GM23248 (cell line): ENCODE data around the gene RTL10. TPM values are rescaled to one million over a fixed set of nuclear protein-coding genes. Genes with fewer than 3 reads are reported as not detected.

Experiments
- DNase-seq: peaks from one replicate; pipeline ENCODE4 v3.0.0-alpha.2; 2015
- H2AFZ ChIP-seq: fragments of 200-600 bp; sonication (generic); 2 replicates; pipeline ENCODE4 v1.6.1; 2016; ENCODE audit warnings: antibody characterized with exemption
- H3F3A ChIP-seq: fragments of 200-600 bp; sonication (generic); 2 replicates; pipeline ENCODE4 v1.6.1; 2016; ENCODE audit warnings: mild to moderate bottlenecking, antibody characterized with exemption, mixed run types; ENCODE audit not compliant: insufficient read depth
- H3K27ac ChIP-seq: fragments of 200-600 bp; sonication (generic); 2 replicates; pipeline ENCODE4 v1.5.1; 2016; ENCODE audit warnings: mild to moderate bottlenecking
- H3K27me3 ChIP-seq: fragments of 200-600 bp; sonication (generic); replicated peaks from 2 replicates; pipeline ENCODE4 v1.6.1; 2016; ENCODE audit warnings: mild to moderate bottlenecking; ENCODE audit not compliant: insufficient read depth
- H3K36me3 ChIP-seq: fragments of 200-600 bp; sonication (generic); 2 replicates; pipeline ENCODE4 v1.6.1; 2016; ENCODE audit warnings: low read depth, mild to moderate bottlenecking
- H3K4me1 ChIP-seq: fragments of 200-600 bp; sonication (generic); 2 replicates; pipeline ENCODE4 v1.6.1; 2016; ENCODE audit warnings: mild to moderate bottlenecking; ENCODE audit not compliant: insufficient read depth
- H3K4me2 ChIP-seq: fragments of 200-600 bp; sonication (generic); one replicate; pipeline ENCODE4 v1.6.1; 2016; ENCODE audit warnings: mild to moderate bottlenecking; ENCODE audit not compliant: unreplicated experiment
- H3K4me3 ChIP-seq: fragments of 200-600 bp; sonication (generic); 2 replicates; pipeline ENCODE4 v1.5.1; 2016; ENCODE audit warnings: mild to moderate bottlenecking
- H3K79me2 ChIP-seq: fragments of 200-600 bp; sonication (generic); 2 replicates; pipeline ENCODE4 v1.6.1; 2016; ENCODE audit warnings: mild to moderate bottlenecking; ENCODE audit not compliant: insufficient read depth
- H3K9ac ChIP-seq: fragments of 200-600 bp; sonication (generic); 2 replicates; pipeline ENCODE4 v1.6.1; 2016; ENCODE audit warnings: mild to moderate bottlenecking
- H3K9me2 ChIP-seq: fragments of 200-600 bp; sonication (generic); 2 replicates; pipeline ENCODE4 v1.6.1; 2016; ENCODE audit warnings: mixed run types, mild to moderate bottlenecking, moderate library complexity; ENCODE audit not compliant: insufficient read depth
- H3K9me3 ChIP-seq: fragments of 200-600 bp; sonication (generic); one replicate; pipeline ENCODE4 v1.6.1; 2017; ENCODE audit warnings: low read depth
- H4K20me1 ChIP-seq: fragments of 200-600 bp; sonication (generic); 2 replicates; pipeline ENCODE4 v1.6.0; 2016; ENCODE audit not compliant: insufficient read depth
- EZH2 ChIP-seq: fragments of 200-600 bp; sonication (generic); IDR thresholded peaks from 2 replicates; pipeline ENCODE4 v1.6.1; 2018; ENCODE audit warnings: antibody characterized with exemption, mild to moderate bottlenecking; ENCODE audit not compliant: insufficient read depth, poor library complexity, severe bottlenecking
- EZH2phosphoT487 ChIP-seq: fragments of 200-600 bp; sonication (generic); IDR thresholded peaks from 2 replicates; pipeline ENCODE4 v1.6.1; 2018; ENCODE audit warnings: antibody characterized with exemption, moderate library complexity, mild to moderate bottlenecking, low read depth; ENCODE audit not compliant: insufficient read depth
- WGBS, 2 experiments: methylation state at CpG; one replicate each; pipeline ENCODE4 v1.1.6; 2015 to 2017; ENCODE audit warnings: low lambda C conversion rate in 2 of 2, low coverage in 1 of 2; ENCODE audit errors: missing lambda C conversion rate in 2 of 2; 5-methylcytosine and 5-hydroxymethylcytosine counted together
- in situ Hi-C: fragments of 300-500 bp; cut with MboI; formaldehyde crosslinking; loops from 2 replicates; pipeline ENCODE4 v1.15.0; 2020
- polyA plus RNA-seq: library from polyadenylated mRNA; unstranded; fragments of >200 nt; fragmentation: Nextera tagmentation; extraction: Ambion mirVana; gene quantifications from 2 replicates; pipeline ENCODE4 v1.2.1, GENCODE V29; 2016
- total RNA-seq: library from RNA; depleted of rRNA; stranded (reverse); fragments of >200 nt; shearing (Covaris generic); gene quantifications from 2 replicates; pipeline ENCODE4 v1.2.3, GENCODE V29; 2014

The RTL10 gene
- total and polyA plus RNA-seq, 2 experiments from 2014 or later, result 14.2 to 23.8 TPM

DNA sequence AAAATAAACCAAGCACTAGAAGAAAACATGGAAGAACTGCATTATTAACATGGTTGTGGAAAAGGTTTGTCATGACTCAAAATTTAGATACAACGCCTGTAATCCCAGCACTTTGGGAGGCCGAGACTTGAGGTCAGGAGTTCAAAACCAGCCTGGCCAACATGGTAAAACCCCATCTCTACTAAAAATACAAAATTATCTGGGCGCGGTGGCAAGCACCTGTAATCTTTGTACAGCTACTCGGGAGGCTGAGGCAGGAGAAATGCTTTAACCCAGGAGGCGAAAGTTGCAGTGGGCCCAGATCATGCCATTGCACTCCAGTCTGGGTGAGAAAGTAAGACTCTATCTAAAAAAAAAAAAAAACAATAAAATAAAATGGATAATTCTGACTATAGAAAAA lies 23.7 kb downstream of the RTL10 start:
- Histone ChIP-seq H4K20me1 (no peaks in the 10 kb centered on the region), H3K4me1 (peaks cover under 1% of the 10 kb centered on the region; the same call in 1 of the 2 replicates), H3K4me3 (no peak overlapping the region), H3K36me3 (no peaks in the 10 kb centered on the region), H3F3A (no peaks in the 10 kb centered on the region), H3K27me3 (no peaks in the 10 kb centered on the region), H3K27ac (no peak overlapping the region), H3K9ac (no peak overlapping the region), H3K9me3 (no peaks in the 10 kb centered on the region), H3K9me2 (no peaks in the 10 kb centered on the region), H3K79me2 (peaks cover 26% of the 10 kb centered on the region), H3K4me2 (no peak overlapping the region), H2AFZ (no peak overlapping the region)
- DNase-seq, result no peak
- 74 to 78% methylated on average over 6 of the region's 6 CpGs for WGBS, 2 experiments
- TF ChIP-seq EZH2, result no peak
- TF ChIP-seq EZH2phosphoT487, result no peak
- in situ Hi-C loops, result no loop called here

GRCh38 chr22:19828035-19828401 lies 26.7 kb downstream of the RTL10 start:
- DNase-seq, result no peak
- in situ Hi-C loops, result no loop called here
- WGBS, 2 experiments, result 51 to 64% methylated on average over 2 of the region's 2 CpGs
- H3K27me3 ChIP-seq, result no peaks in the 10 kb centered on the region
- peaks cover 14% of the 10 kb centered on the region for H3K79me2 ChIP-seq
- H4K20me1 ChIP-seq, result no peaks in the 10 kb centered on the region
- no peaks in the 10 kb centered on the region for H3K4me1 ChIP-seq
- no peaks in the 10 kb centered on the region for H3F3A ChIP-seq
- H3K9me2 ChIP-seq, result no peaks in the 10 kb centered on the region
- no peak overlapping the region for H3K4me2 ChIP-seq
- no peak overlapping the region for H3K4me3 ChIP-seq
- H3K9me3 ChIP-seq, result no peaks in the 10 kb centered on the region
- no peak overlapping the region for H3K9ac ChIP-seq
- TF ChIP-seq EZH2, result no peak
- TF ChIP-seq EZH2phosphoT487, result no peak
- no peaks in the 10 kb centered on the region for H3K36me3 ChIP-seq
- H3K27ac ChIP-seq, result no peak overlapping the region
- no peak overlapping the region for H2AFZ ChIP-seq

GRCh38 chr22:19827341-19828034 lies 27.2 kb downstream of the RTL10 start:
- Histone ChIP-seq H3K27me3 (no peaks in the 10 kb centered on the region), H3K4me3 (no peak overlapping the region), H3K9me3 (no peaks in the 10 kb centered on the region), H3K79me2 (peaks cover 14% of the 10 kb centered on the region), H3K36me3 (no peaks in the 10 kb centered on the region), H3K4me1 (no peaks in the 10 kb centered on the region), H4K20me1 (no peaks in the 10 kb centered on the region), H2AFZ (peak overlapping the region; percentile 3; the same call in 1 of the 2 replicates), H3K4me2 (no peak overlapping the region), H3K27ac (no peak overlapping the region), H3F3A (no peaks in the 10 kb centered on the region), H3K9me2 (no peaks in the 10 kb centered on the region), H3K9ac (no peak overlapping the region)
- DNase-seq, result no peak
- WGBS, 2 experiments, result 82 to 88% methylated on average over 10 of the region's 10 CpGs
- in situ Hi-C loops, result no loop called here
- no peak for TF ChIP-seq EZH2
- TF ChIP-seq EZH2phosphoT487, result no peak

DNA sequence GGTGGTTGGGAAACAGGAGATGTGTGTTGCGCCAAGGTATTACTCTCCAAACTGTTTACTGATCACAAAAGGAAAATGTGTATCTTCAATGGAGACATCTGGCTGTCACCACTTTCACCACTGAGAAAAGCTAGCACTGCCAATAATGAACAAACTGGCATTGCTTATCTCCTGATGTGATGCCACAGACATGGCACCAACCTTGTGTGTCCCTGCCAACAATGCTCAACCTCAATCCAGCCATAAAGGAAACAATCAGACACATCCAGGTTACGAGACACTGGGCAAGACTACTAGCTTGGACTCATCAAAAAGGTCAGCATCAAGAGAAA lies 28.1 kb downstream of the RTL10 start:
- no peaks in the 10 kb centered on the region for H3F3A ChIP-seq
- H3K27ac ChIP-seq, result no peak overlapping the region
- no peak overlapping the region for H2AFZ ChIP-seq
- H3K9me2 ChIP-seq, result no peaks in the 10 kb centered on the region
- no peak overlapping the region for H3K4me2 ChIP-seq
- in situ Hi-C loops, result no loop called here
- no peaks in the 10 kb centered on the region for H3K9me3 ChIP-seq
- H3K79me2 ChIP-seq, result peaks cover 8% of the 10 kb centered on the region; the same call in 1 of the 2 replicates
- TF ChIP-seq EZH2phosphoT487 (no peak), EZH2 (no peak)
- no peaks in the 10 kb centered on the region for H3K4me1 ChIP-seq
- H3K36me3 ChIP-seq, result no peaks in the 10 kb centered on the region
- H3K4me3 ChIP-seq, result no peak overlapping the region
- no peak for DNase-seq
- no peaks in the 10 kb centered on the region for H3K27me3 ChIP-seq
- no peaks in the 10 kb centered on the region for H4K20me1 ChIP-seq
- no peak overlapping the region for H3K9ac ChIP-seq
- 45 to 49% methylated on average over 2 of the region's 2 CpGs for WGBS, 2 experiments
